Natural killer cell (primary cell): ENCODE data around the gene SRPK2. TPM values are rescaled to one million over a fixed set of nuclear protein-coding genes. Genes with fewer than 3 reads are reported as not detected.

Experiments used
- ATAC-seq, 3 donors: fragments of 150-1000 bp in 2 of 3; fragments of 200-7000 bp in 1 of 3; cut with Tn5 transposase; 1 replicate in 1 of 3; 2 replicates in 2 of 3; pipeline ENCODE4 v1.10.0; 2021; ENCODE audit warnings: mild to moderate bottlenecking in 2 of 3, moderate library complexity in 2 of 3
- DNase-seq, 2 donors: peaks; one replicate each; pipeline versions ENCODE4 v3.0.0 to v3.0.0-alpha.2; 2013 to 2021; ENCODE audit warnings: mixed read lengths in 1 of 2
- H3K27ac ChIP-seq: one replicate; pipeline ENCODE4 v1.5.1; 2013; ENCODE audit warnings: mild to moderate bottlenecking, low read length
- H3K27me3 ChIP-seq: one replicate; pipeline ENCODE4 v1.6.1; 2013; ENCODE audit warnings: low read length; ENCODE audit not compliant: control insufficient read depth, insufficient read depth
- H3K36me3 ChIP-seq: one replicate; pipeline ENCODE4 v1.6.1; 2013; ENCODE audit warnings: low read length; ENCODE audit not compliant: control insufficient read depth, insufficient read depth
- H3K4me1 ChIP-seq: one replicate; pipeline ENCODE4 v1.6.1; 2013; ENCODE audit warnings: low read length; ENCODE audit not compliant: control insufficient read depth, insufficient read depth
- H3K4me3 ChIP-seq: one replicate; pipeline ENCODE4 v1.5.1; 2013; ENCODE audit warnings: low read length
- H3K9me3 ChIP-seq: one replicate; pipeline ENCODE4 v1.6.1; 2013; ENCODE audit warnings: low read length; ENCODE audit not compliant: control insufficient read depth, insufficient read depth
- H3K27ac Mint-ChIP-seq, 2 donors: one replicate each; pipeline ENCODE4 v1.8.0; 2022; ENCODE audit warnings: mild to moderate bottlenecking in 2 of 2, mixed read lengths in 2 of 2, moderate library complexity in 1 of 2
- H3K27me3 Mint-ChIP-seq, 2 donors: one replicate each; pipeline ENCODE4 v1.8.0; 2022; ENCODE audit warnings: low read depth in 2 of 2, mixed read lengths in 2 of 2
- H3K36me3 Mint-ChIP-seq: one replicate; pipeline ENCODE4 v1.8.0; 2022; ENCODE audit warnings: mixed read lengths
- H3K4me1 Mint-ChIP-seq, 2 donors: one replicate each; pipeline ENCODE4 v1.8.0; 2022; ENCODE audit warnings: mixed read lengths in 2 of 2
- H3K4me3 Mint-ChIP-seq: one replicate; pipeline ENCODE4 v1.8.0; 2022; ENCODE audit warnings: mild to moderate bottlenecking, moderate library complexity, mixed read lengths
- H3K9me3 Mint-ChIP-seq, 2 donors: one replicate each; pipeline ENCODE4 v1.8.0; 2022; ENCODE audit warnings: mixed read lengths in 2 of 2
- WGBS: methylation state at CpG from one replicate; pipeline ENCODE4 v1.1.7; 2013; ENCODE audit warnings: missing lambda C conversion rate; ENCODE audit not compliant: insufficient coverage; 5-methylcytosine and 5-hydroxymethylcytosine counted together
- intact Hi-C: fragments of 100-400 bp; cut with micrococcal nuclease; formaldehyde crosslinking; loops from one replicate; pipeline ENCODE4 v1.14.2; 2022
- total RNA-seq, 4 donors: library from RNA; stranded (reverse); fragments of 120-200 nt in 1 of 4; gene quantifications; one replicate each; pipeline versions ENCODE4 v1.2.3 to v1.2.4, GENCODE V29; 2013 to 2022
- TF ChIP-seq, protein P1 (sequence below): fragments of 200-600 bp; IDR thresholded peaks from one replicate; pipeline ENCODE4 v1.8.0; 2022; ENCODE audit warnings: antibody characterized with exemption

Gene SRPK2
- total RNA-seq, 3 donors from 2014 or later (not counting 1 experiment from before 2014, with no cell fraction given): 103 to 121 (median 108) TPM

DNA sequence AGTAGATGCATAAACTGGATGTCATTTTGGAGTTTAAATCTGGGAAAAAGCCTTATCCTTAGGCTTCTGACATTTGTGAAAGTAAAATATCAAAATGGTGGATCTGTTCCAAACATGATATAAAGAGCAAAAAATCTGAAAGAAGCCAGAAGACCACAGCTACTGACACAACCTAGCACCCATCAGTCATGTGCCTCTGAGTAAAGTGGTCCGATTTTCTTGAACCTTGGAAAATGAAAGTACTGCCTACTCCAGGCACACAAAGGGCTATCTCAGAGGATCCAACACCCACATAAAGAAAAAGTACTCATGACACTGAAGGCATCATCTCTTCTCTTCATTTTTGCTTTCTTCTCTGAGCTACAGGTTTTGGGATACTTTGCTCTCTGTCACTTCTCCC lies 224.0 kb downstream of the SRPK2 start:
- H3K4me3 ChIP-seq: no peak overlapping the region
- Mint-ChIP-seq H3K4me3 (no peak overlapping the region), H3K4me1 (no peaks in the 10 kb centered on the region), H3K36me3 (peaks cover 20% of the 10 kb centered on the region), H3K27ac (no peak overlapping the region), H3K27me3 (no peaks in the 10 kb centered on the region), H3K9me3 (no peaks in the 10 kb centered on the region)
- no peaks in the 10 kb centered on the region for H3K4me1 ChIP-seq
- H3K27me3 ChIP-seq: no peaks in the 10 kb centered on the region
- intact Hi-C loops: no loop called here
- ATAC-seq (no peak), DNase-seq (no peak)
- TF ChIP-seq, protein P1, sequence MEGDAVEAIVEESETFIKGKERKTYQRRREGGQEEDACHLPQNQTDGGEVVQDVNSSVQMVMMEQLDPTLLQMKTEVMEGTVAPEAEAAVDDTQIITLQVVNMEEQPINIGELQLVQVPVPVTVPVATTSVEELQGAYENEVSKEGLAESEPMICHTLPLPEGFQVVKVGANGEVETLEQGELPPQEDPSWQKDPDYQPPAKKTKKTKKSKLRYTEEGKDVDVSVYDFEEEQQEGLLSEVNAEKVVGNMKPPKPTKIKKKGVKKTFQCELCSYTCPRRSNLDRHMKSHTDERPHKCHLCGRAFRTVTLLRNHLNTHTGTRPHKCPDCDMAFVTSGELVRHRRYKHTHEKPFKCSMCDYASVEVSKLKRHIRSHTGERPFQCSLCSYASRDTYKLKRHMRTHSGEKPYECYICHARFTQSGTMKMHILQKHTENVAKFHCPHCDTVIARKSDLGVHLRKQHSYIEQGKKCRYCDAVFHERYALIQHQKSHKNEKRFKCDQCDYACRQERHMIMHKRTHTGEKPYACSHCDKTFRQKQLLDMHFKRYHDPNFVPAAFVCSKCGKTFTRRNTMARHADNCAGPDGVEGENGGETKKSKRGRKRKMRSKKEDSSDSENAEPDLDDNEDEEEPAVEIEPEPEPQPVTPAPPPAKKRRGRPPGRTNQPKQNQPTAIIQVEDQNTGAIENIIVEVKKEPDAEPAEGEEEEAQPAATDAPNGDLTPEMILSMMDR: no peak
- no peak overlapping the region for H3K27ac ChIP-seq
- H3K36me3 ChIP-seq: peaks cover 52% of the 10 kb centered on the region
- WGBS: 100% methylated on average over 1 of the region's 1 CpG
- no peaks in the 10 kb centered on the region for H3K9me3 ChIP-seq

GRCh38 chr7:105163718-105164117 lies 225.0 kb downstream of the SRPK2 start:
- Mint-ChIP-seq H3K27ac (no peak overlapping the region), H3K9me3 (no peaks in the 10 kb centered on the region), H3K36me3 (peaks cover 20% of the 10 kb centered on the region), H3K27me3 (no peaks in the 10 kb centered on the region), H3K4me1 (no peaks in the 10 kb centered on the region), H3K4me3 (no peak overlapping the region)
- Histone ChIP-seq H3K27me3 (no peaks in the 10 kb centered on the region), H3K27ac (no peak overlapping the region), H3K9me3 (no peaks in the 10 kb centered on the region), H3K4me3 (no peak overlapping the region), H3K36me3 (peaks cover 52% of the 10 kb centered on the region), H3K4me1 (no peaks in the 10 kb centered on the region)
- intact Hi-C loops: no loop called here
- no peak for DNase-seq
- TF ChIP-seq, protein P1: no peak
- WGBS: 99% methylated on average over 8 of the region's 8 CpGs
- no peak for ATAC-seq

GRCh38 chr7:105161366-105161765 lies 227.4 kb downstream of the SRPK2 start:
- no peaks in the 10 kb centered on the region for H3K9me3 Mint-ChIP-seq
- no peaks in the 10 kb centered on the region for H3K9me3 ChIP-seq
- H3K4me3 ChIP-seq: no peak overlapping the region
- DNase-seq (no peak), ATAC-seq (no peak)
- H3K27me3 Mint-ChIP-seq: no peaks in the 10 kb centered on the region
- intact Hi-C loops: no loop called here
- H3K36me3 ChIP-seq: peaks cover 35% of the 10 kb centered on the region
- WGBS: 100% methylated on average over 1 of the region's 1 CpG
- H3K4me1 Mint-ChIP-seq: peaks cover 12% of the 10 kb centered on the region in 2 donors
- TF ChIP-seq, protein P1: no peak
- H3K4me1 ChIP-seq: no peaks in the 10 kb centered on the region
- no peak overlapping the region for H3K27ac ChIP-seq
- H3K27ac Mint-ChIP-seq: no peak overlapping the region
- H3K4me3 Mint-ChIP-seq: no peak overlapping the region
- H3K27me3 ChIP-seq: no peaks in the 10 kb centered on the region
- H3K36me3 Mint-ChIP-seq: peaks cover 13% of the 10 kb centered on the region

GRCh38 chr7:105157278-105157677 lies 231.4 kb downstream of the SRPK2 start:
- intact Hi-C loops: no loop called here
- H3K27me3 ChIP-seq: no peaks in the 10 kb centered on the region
- H3K27me3 Mint-ChIP-seq: no peaks in the 10 kb centered on the region
- H3K9me3 ChIP-seq: no peaks in the 10 kb centered on the region
- TF ChIP-seq, protein P1: no peak
- ATAC-seq (no peak), DNase-seq (no peak)
- no peak overlapping the region for H3K4me3 ChIP-seq
- no peaks in the 10 kb centered on the region for H3K36me3 Mint-ChIP-seq
- no peaks in the 10 kb centered on the region for H3K4me1 ChIP-seq
- no peak overlapping the region for H3K27ac ChIP-seq
- peaks cover 12% of the 10 kb centered on the region for H3K36me3 ChIP-seq
- H3K4me1 Mint-ChIP-seq: peaks cover 17 to 33% of the 10 kb centered on the region in 2 donors
- no peaks in the 10 kb centered on the region for H3K9me3 Mint-ChIP-seq
- 92% methylated on average over 1 of the region's 3 CpGs for WGBS
- H3K4me3 Mint-ChIP-seq: no peak overlapping the region
- peak overlapping the region; percentile 17 to 57 for H3K27ac Mint-ChIP-seq
